Heart left ventricle (tissue), 16 donors: ENCODE measurements around the gene ASXL3. TPM values are rescaled to one million over a fixed set of nuclear protein-coding genes. Genes with fewer than 3 reads are reported as not detected.

Source experiments
- ATAC-seq, 4 donors: fragments of 200-7000 bp; cut with Tn5 transposase; one replicate each; pipeline ENCODE4 v1.9.1; 2020 to 2022; ENCODE audit warnings: moderate library complexity in 4 of 4, mild to moderate bottlenecking in 3 of 4, moderate number of reproducible peaks in 1 of 4
- DNase-seq, 5 donors: peaks; one replicate each; pipeline ENCODE4 v3.0.0-alpha.2; 2020
- H3K27ac ChIP-seq, 12 donors: fragments of 200-600 bp; sonication (generic) in 4 of 12; one replicate each; pipeline versions ENCODE4 v1.5.0 to v1.8.0; 2016 to 2022; ENCODE audit warnings: mild to moderate bottlenecking in 2 of 12
- H3K27me3 ChIP-seq, 9 donors: fragments of 200-600 bp; sonication (generic) in 2 of 9; one replicate each; pipeline versions ENCODE4 v1.5.1 to v1.8.0; 2016 to 2022; ENCODE audit warnings: mild to moderate bottlenecking in 3 of 9
- H3K36me3 ChIP-seq, 9 donors: fragments of 200-600 bp; sonication (generic) in 2 of 9; one replicate each; pipeline versions ENCODE4 v1.5.0 to v1.8.0; 2018 to 2022; ENCODE audit warnings: mild to moderate bottlenecking in 2 of 9
- H3K4me1 ChIP-seq, 12 donors: fragments of 200-600 bp; sonication (generic) in 4 of 12; one replicate each; pipeline versions ENCODE4 v1.5.0 to v1.8.0; 2016 to 2022; ENCODE audit warnings: mild to moderate bottlenecking in 3 of 12
- H3K4me3 ChIP-seq, 12 donors: fragments of 200-600 bp; sonication (generic) in 4 of 12; one replicate each; pipeline versions ENCODE4 v1.5.0 to v1.8.0; 2017 to 2022; ENCODE audit warnings: mild to moderate bottlenecking in 9 of 12, moderate library complexity in 4 of 12
- H3K9me3 ChIP-seq, 12 donors: fragments of 200-600 bp; sonication (generic) in 4 of 12; one replicate each; pipeline versions ENCODE4 v1.5.0 to v1.8.0; 2016 to 2022; ENCODE audit warnings: mild to moderate bottlenecking in 1 of 12
- POLR2A ChIP-seq, 2 donors: fragments of 450-650 bp; IDR thresholded peaks; one replicate each; pipeline ENCODE4 v1.6.1; 2017; ENCODE audit warnings: antibody characterized with exemption in 2 of 2, mild to moderate bottlenecking in 2 of 2, moderate library complexity in 2 of 2
- WGBS, 4 donors: extraction: QIAGEN DNeasy Blood & Tissue Kit in 2 of 4; methylation state at CpG; one replicate each; pipeline versions ENCODE4 v1.1.5 to v1.1.7; 2013 to 2018; 5-methylcytosine and 5-hydroxymethylcytosine counted together
- intact Hi-C, 10 donors: fragments of 100-400 bp; cut with DNase I; formaldehyde crosslinking; loops; one replicate each; pipeline versions ENCODE4 v1.11.1 to v1.14.2; 2022
- polyA plus RNA-seq, 2 donors: library from polyadenylated mRNA; stranded (reverse); fragments of 200-250 nt; gene quantifications; one replicate each; pipeline ENCODE4 v1.2.3, GENCODE V29; 2013
- total RNA-seq, 9 donors: library from RNA; depleted of rRNA in 2 of 9; stranded (reverse); fragments of >200 nt in 2 of 9; fragmentation: NEBNext Ultra II Directional in 3 of 9; extraction: Animal tissue kit (Norgen Biotek cat#: 25700) in 3 of 9; gene quantifications; one replicate each; pipeline versions ENCODE4 v1.1.0 to v1.2.4, GENCODE V29; 2016 to 2023
- TF ChIP-seq, protein P1 (sequence below), 12 donors: fragments of 200-600 bp; sonication (generic) in 4 of 12; IDR thresholded peaks; one replicate each; pipeline versions ENCODE4 v1.5.0 to v1.8.0; 2018 to 2022; ENCODE audit warnings: antibody characterized with exemption in 12 of 12, mild to moderate bottlenecking in 5 of 12
- donor health status: ischemic (EF 13 %, LVEDD 7.1; RV severe dilation, severe dysfunction).
- donor health status: healthy with polysubstance abuse.
- donor health status: DM: no; HTN: yes; CAD: no.
- donor health status: DM: no; HTN: no; CAD: no.
- donor health status: ischemic (EF 25% LVEDD 6.9; RV normal size, moderate dysfunction).
- donor health status: ischemic (EF 25% LVEDD 5.7; RV mildly dilated, moderate dysfunction).
- donor health status: healthy.
- donor health status: DM: yes; HTN: yes; CAD: no.
- donor health status: ischemic (EF 35%, LVEDD 5.7; RV mildly dilated, moderate dysfunction).
- donor health status: nonischemic (EF 11% LVEDD 7.7; RV severe dilation, severe dysfunction).
- donor health status: DM: yes; HTN: yes; CAD: no.
- donor health status: PGD.
- donor health status: ischemic (EF 29% LVEDD 5.4; RV normal size, mild dysfunction).
- donor health status: nonischemic (EF 23%, LVEDD 6.1; RV moderate dilation, normal function).

ASXL3 gene
- total and polyA plus RNA-seq, 11 donors, result 0.65 to 8.9 (median 3.5) TPM

DNA sequence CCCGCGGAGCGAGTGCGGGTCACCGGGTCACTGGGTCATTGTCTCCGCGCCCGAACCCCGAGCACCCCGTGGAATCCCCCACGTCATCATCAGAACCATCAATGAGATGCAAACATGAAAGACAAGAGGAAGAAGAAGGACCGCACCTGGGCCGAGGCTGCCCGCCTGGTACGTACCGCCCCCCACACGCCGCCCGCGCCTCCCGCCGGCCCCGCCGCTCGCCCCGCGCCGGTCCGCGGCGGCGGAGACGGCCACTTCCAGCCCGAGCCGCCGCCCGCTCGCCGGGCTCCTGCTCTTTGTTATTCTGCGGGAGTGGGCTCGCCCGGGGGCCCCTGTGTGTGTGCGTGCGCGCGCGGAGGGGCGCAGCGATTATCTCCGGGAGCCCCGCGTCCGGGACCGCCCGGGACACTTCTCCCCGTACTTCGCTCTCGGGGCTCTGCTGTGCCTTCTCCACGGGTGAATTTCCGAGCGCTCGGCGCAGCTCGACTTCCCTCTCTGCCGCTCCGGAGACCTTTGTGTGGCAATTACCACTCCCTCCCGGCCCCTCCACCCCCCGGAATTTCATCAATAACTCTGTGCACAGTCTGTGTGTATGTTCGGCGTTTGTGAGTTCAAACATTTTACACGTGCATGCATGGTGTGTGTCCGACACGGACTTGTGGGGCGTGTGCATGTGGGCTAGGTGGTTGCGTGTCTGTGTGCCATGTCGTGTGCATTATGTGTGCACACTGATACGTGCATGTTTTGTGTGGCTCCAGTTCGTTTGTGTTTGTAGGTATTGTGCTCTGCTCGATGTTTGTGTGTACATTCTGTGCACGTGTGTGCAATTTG lies 714 bp downstream of the ASXL3 start:
- H3K27me3 ChIP-seq, result peaks cover 0 to 22% (median 0%) of the 10 kb centered on the region in 9 donors
- DNase-seq (peak in 4 of 5 donors; percentile 28 to 71 (median 40)), ATAC-seq (peak; percentile 21 to 50 (median 36))
- 1 to 2% (median 1%) methylated on average over 25 to 80 of the region's 80 CpGs for WGBS, 4 donors
- no peaks in the 10 kb centered on the region for H3K9me3 ChIP-seq
- H3K36me3 ChIP-seq, result no peaks in the 10 kb centered on the region
- H3K4me3 ChIP-seq, result peak overlapping the region; percentile 36 to 88 (median 64)
- intact Hi-C loops, result loop anchor here in 2 of 10 donors (10.0 kb wide), 2 partner anchors 66 to 136 kb away; no protein-coding TSS in a partner anchor
- peak overlapping the region; percentile 62 to 91 (median 86) for H3K27ac ChIP-seq
- TF ChIP-seq, protein P1, sequence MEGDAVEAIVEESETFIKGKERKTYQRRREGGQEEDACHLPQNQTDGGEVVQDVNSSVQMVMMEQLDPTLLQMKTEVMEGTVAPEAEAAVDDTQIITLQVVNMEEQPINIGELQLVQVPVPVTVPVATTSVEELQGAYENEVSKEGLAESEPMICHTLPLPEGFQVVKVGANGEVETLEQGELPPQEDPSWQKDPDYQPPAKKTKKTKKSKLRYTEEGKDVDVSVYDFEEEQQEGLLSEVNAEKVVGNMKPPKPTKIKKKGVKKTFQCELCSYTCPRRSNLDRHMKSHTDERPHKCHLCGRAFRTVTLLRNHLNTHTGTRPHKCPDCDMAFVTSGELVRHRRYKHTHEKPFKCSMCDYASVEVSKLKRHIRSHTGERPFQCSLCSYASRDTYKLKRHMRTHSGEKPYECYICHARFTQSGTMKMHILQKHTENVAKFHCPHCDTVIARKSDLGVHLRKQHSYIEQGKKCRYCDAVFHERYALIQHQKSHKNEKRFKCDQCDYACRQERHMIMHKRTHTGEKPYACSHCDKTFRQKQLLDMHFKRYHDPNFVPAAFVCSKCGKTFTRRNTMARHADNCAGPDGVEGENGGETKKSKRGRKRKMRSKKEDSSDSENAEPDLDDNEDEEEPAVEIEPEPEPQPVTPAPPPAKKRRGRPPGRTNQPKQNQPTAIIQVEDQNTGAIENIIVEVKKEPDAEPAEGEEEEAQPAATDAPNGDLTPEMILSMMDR (IDR thresholded peaks at IDR 0.05), result no peak
- TF ChIP-seq POLR2A (IDR thresholded peaks at IDR 0.05), result no peak
- peaks cover 0 to 12% (median 3%) of the 10 kb centered on the region in 12 donors for H3K4me1 ChIP-seq

DNA sequence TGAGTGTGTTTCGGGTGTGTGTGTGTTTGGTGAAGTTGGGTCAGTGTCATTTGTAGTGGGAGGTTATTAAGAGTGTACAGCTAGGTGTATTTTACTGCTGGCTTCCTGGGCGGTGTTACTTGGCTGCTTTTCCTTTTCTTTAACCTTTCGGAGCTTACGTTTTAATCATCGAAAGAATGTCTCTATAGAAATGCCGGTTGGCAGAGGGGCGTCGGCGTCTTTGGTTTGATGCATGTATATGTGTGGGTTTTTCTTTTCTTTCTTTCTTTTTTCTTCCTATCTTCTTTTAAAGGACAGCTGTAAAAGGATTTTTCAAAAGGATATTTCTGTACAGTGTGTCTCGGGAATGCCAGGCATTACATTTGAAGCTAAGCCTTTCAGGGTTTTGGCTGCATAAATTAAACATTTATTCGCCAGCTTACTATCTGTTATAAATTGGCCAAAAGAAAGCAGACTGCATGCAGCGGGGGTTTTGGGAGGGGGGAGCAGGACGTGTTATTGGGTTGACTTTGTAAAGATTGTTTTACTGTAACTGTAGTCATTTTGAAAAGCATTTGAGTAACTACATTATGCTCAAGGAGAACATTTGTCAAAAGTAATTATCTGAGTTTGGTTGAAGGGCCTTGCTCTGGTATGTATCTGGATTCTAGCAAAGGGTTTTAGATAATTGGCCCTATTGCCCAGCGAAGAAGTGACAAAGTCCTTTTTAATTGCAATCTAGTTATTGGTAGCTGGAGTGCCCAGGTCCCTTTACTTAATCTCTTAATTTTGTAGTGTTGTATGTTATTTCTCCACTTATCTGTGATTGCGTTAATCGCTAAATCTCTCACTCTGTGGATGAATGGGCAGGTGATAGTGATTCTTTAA lies 1.6 kb downstream of the ASXL3 start:
- peaks cover 0 to 19% (median 3%) of the 10 kb centered on the region in 12 donors for H3K4me1 ChIP-seq
- ATAC-seq (peak in 2 of 4 donors; percentile 6), DNase-seq (no peak)
- H3K27ac ChIP-seq, result peak overlapping the region in 11 of 12 donors; percentile 62 to 91 (median 87)
- WGBS, 4 donors, result 17 to 23% (median 20%) methylated on average over 16 of the region's 16 CpGs
- no peaks in the 10 kb centered on the region for H3K9me3 ChIP-seq
- peak overlapping the region; percentile 36 to 88 (median 64) for H3K4me3 ChIP-seq
- H3K27me3 ChIP-seq, result peaks cover 0 to 22% (median 0%) of the 10 kb centered on the region in 9 donors
- TF ChIP-seq, protein P1 (IDR thresholded peaks at IDR 0.05), result no peak
- TF ChIP-seq POLR2A (IDR thresholded peaks at IDR 0.05), result no peak
- intact Hi-C loops, result loop anchor here in 2 of 10 donors (10.0 kb wide), 2 partner anchors 65 to 135 kb away; no protein-coding TSS in a partner anchor
- H3K36me3 ChIP-seq, result no peaks in the 10 kb centered on the region

DNA sequence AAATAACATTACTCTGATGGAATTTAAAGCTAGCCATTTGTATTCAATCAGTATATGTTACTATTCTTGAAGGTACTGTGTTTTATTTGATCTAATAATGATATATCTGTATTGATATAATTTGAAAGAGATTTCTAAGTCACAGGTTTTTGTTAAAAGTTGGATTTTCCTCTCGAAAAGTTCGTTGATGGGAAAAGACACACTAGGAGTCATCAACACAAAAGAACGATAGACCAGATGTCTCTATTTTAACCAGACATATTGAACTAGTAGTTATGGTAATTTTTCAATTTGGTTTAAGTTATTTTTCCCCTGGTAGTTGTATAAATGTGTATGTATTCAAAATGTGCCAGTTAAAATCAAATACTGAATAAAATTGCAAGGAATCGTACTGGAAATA lies 2.5 kb downstream of the ASXL3 start:
- DNase-seq (no peak), ATAC-seq (no peak)
- H3K4me1 ChIP-seq, result peaks cover 0 to 28% (median 6%) of the 10 kb centered on the region in 12 donors
- peak overlapping the region in 6 of 12 donors; percentile 13 to 89 (median 80) for H3K27ac ChIP-seq
- H3K36me3 ChIP-seq, result no peaks in the 10 kb centered on the region
- TF ChIP-seq, protein P1 (IDR thresholded peaks at IDR 0.05), result no peak
- no peak for TF ChIP-seq POLR2A (IDR thresholded peaks at IDR 0.05)
- no peaks in the 10 kb centered on the region for H3K9me3 ChIP-seq
- H3K27me3 ChIP-seq, result peaks cover 0 to 20% (median 0%) of the 10 kb centered on the region in 9 donors
- intact Hi-C loops, result no loop called here
- 75 to 86% (median 78%) methylated on average over 4 of the region's 4 CpGs for WGBS, 4 donors
- H3K4me3 ChIP-seq, result peak overlapping the region in 5 of 12 donors; percentile 58 to 88 (median 75)
